SIG-M5 (cell line): ENCODE data around the gene GRN.
"Not testable (repeated sequence)": the region's sequence is repeated elsewhere in the genome, so short reads cannot be mapped to it uniquely, and the experiment has no call there.

Experiments used
- DNase-seq: peaks from one replicate; lab custom pipeline; 2025; lab: John Stamatoyannopoulos, UW

The GRN gene

GRCh38 chr17:44361292-44362260 lies 16.5 kb downstream of the GRN start:
- DNase-seq = no peak

- no peak for DNase-seq
Measured at GRCh38 chr17:44362459-44362948, 17.4 kb downstream of the GRN start.

GRCh38 chr17:44362949-44363612 lies 18.0 kb downstream of the GRN start:
- DNase-seq = no peak

GRCh38 chr17:44363613-44364159 lies 18.6 kb downstream of the GRN start, which contains the start of gene FAM171A2:
Gene FAM171A2 (minus strand): TSS chr17:44363853. CDS start chr17:44363714, 139 bp downstream.
- no peak for DNase-seq

GRCh38 chr17:44365051-44365450 lies 19.9 kb downstream of the GRN start:
- not testable (repeated sequence) for DNase-seq

GRCh38 chr17:44367231-44367979 lies 22.3 kb downstream of the GRN start:
- no peak for DNase-seq

- not testable (repeated sequence) for DNase-seq
Measured at GRCh38 chr17:44368391-44369243, 23.5 kb downstream of the GRN start.

GRCh38 chr17:44369414-44370023 lies 24.4 kb downstream of the GRN start:
- DNase-seq = not testable (repeated sequence)

- DNase-seq = no peak
Measured at GRCh38 chr17:44372036-44372435, 26.9 kb downstream of the GRN start.

GRCh38 chr17:44374306-44375195 lies 29.4 kb downstream of the GRN start:
- DNase-seq = no peak

GRCh38 chr17:44375196-44376017 lies 30.3 kb downstream of the GRN start:
- no peak for DNase-seq

- no peak for DNase-seq
Measured at GRCh38 chr17:44376124-44376523, 31.0 kb downstream of the GRN start.

GRCh38 chr17:44376779-44377178 lies 31.7 kb downstream of the GRN start:
- DNase-seq = no peak

- DNase-seq = no peak
Measured at GRCh38 chr17:44378171-44378705, 33.1 kb downstream of the GRN start.

GRCh38 chr17:44379887-44380286 lies 34.8 kb downstream of the GRN start:
- DNase-seq = no peak

GRCh38 chr17:44380767-44381166 lies 35.7 kb downstream of the GRN start:
- DNase-seq = no peak

- no peak for DNase-seq
Measured at GRCh38 chr17:44381810-44382305, 36.8 kb downstream of the GRN start.

- no peak for DNase-seq
Measured at GRCh38 chr17:44382917-44383316, 37.8 kb downstream of the GRN start.
